ENCODE results near the gene PHOX2B.
A peak's percentile ranks its signal among the peaks of the same experiment; 100 is the strongest.

The PHOX2B gene

DNA sequence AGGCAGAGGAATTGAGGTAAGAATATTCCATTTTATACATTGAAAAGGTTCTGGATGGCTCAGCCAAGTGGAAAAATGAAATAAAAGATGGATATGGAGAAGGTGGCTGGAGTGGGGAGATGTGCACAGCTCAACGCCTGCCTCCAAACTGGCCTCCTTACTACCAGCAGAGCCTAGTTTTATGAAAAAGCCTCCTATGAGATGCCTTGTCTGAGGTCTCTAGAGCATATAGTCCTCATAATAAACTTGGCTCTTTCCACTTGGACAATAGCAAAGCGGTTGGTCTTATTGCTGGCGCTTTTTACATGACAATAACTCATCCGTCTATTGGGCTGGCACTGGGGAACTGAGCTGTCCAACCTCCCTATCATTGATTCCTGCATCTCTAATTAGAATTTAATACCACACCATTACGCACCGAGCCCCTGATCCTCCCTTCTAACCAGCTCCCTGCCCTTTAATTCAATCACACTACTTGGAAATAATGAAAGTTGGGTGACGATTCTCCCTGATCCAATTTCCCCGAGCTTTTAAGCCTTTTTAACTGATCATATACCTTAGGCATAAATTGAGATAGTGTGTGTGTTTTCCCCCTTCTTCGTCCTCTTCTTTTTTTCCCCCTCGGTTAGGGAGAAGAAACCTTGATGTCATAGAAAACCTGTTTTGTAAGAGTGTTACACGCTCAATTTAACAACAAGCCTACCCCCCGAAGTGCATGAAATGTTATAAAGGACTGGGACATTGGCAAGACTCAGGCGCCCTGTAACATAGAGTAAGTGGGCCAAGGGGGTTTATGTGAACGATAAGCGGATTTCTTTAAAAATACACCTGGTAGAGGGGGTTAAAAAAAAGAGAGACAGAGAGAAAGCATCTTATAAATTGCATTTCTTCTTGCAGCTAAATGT lies at the start of gene PHOX2B:
TSS of gene PHOX2B (minus strand) at position 155 of the 905 bp plus-strand sequence. CDS start at position 40, 115 bp downstream.
- DNase-seq, result no peak

- DNase-seq, result no peak
Measured at GRCh38 chr4:41797260-41797659, 48.7 kb upstream of the PHOX2B start.

- DNase-seq, result no peak
Measured at GRCh38 chr4:41796545-41797210, 48.2 kb upstream of the PHOX2B start.

GRCh38 chr4:41795796-41796385 lies 47.4 kb upstream of the PHOX2B start:
- DNase-seq, result no peak

DNA sequence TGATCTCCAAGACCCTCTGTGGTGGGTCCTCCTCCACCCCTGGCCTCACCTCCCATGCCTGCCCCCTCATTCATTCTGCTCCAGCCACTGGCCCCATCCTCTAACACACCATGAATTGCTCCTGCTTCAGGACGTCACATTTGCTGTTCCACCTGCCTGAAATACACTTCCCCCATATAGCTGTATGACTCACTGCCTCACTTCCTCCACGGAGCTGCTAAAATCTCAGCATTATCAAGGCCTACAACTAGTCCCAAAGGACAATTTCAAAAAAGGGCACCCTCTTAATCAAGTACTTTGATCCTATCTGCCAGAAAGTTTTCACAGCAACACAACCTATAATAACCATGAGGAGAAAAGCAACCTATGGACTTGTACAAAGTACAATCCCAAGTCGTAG lies 43.6 kb upstream of the PHOX2B start:
- DNase-seq, result no peak

DNA sequence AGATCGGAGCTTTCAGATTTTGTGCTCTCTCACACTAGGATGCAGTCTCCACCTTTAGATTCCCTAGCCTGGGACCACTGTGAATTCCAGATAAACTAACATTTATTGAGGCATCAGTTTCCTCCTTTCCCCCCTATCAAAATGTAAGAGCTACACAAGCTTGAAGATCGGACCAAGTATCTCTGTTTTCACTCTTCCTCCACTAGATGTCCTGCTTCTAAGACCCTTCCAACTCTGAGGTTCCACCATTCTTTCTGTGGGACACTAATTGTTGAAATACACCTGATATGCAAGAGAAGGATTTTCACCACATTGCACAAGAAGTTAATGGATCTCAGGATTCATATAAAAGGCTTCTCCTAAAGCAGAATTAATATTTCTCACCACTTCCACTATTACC lies 43.0 kb upstream of the PHOX2B start:
- DNase-seq, result no peak

- no peak for DNase-seq
Measured at GRCh38 chr4:41787931-41788330, 39.4 kb upstream of the PHOX2B start.

GRCh38 chr4:41785665-41786064 lies 37.1 kb upstream of the PHOX2B start:
- DNase-seq, result no peak

DNA sequence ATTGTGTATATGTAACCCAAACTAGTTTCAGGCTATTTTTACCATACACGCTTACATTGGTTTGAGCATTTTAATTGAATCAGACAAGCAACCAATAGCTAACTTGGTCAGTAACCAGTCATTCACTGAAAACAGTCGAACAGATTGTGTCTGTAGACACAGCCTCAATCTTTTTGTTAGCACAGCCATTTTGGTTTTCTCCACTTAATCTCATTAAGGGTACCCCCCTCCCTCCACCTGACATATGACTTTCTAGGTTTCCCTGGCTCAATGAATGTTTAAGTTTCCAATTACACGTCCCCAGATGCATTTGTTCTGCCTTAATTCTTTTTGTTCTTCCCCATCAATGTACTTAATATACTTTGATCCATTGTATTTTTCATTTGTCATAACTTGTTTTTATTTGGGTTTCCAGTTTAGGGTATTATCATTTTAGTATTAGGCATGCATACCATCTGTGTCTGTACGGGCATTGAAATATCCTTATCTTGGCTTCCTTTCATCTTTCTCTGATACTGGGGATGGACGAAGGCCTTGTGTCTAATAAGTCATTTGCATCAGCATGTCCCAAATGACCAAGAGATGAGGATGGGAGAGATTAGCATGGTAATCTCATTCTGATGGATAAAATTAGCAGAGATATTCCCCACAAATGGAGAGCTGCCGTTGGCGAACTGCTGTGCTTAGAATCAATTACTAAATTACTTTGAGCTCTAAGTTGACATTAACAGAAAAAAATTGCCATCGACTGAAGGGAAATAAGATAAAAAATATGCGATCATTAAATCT lies 35.9 kb upstream of the PHOX2B start:
- no peak for DNase-seq

DNA sequence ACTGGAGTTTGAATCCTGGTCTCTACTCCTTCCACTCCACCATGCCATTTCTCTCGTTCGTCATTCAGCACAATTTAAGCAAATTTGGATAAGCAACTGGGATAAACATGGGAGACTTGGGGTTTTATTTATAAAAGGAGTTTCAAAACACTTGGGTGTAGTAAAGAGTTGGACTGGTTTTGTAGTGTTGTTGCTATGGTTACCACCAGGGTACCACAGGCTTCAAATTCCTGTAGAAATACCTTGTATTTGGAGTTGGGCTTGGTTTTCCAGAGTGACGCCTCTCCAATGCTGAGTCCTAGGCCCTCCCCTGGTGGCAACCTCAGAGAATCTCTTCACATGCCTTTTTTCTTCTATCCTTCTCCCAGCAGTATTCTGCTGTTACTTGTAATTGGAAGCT lies 27.9 kb upstream of the PHOX2B start:
- no peak for DNase-seq

DNA sequence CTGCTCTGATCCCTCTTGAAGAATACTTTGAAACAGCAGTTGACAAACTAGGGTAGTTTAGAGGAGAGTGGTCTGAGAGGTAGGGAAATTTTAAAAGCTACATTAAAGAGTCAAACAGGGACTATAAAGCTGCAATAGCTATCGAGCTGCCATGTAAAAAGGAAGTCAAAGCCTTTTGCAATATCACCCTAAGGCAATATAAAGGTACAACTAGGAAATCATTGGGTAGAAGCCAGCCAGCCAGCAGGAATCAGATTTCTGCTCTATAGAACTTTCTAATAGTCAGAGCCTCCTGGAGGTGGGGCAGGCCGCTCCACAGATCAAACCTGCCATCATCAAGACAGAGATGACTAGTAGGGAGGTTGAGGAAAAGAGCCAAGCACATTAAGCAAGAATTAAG lies 15.2 kb upstream of the PHOX2B start:
- DNase-seq, result no peak

DNA sequence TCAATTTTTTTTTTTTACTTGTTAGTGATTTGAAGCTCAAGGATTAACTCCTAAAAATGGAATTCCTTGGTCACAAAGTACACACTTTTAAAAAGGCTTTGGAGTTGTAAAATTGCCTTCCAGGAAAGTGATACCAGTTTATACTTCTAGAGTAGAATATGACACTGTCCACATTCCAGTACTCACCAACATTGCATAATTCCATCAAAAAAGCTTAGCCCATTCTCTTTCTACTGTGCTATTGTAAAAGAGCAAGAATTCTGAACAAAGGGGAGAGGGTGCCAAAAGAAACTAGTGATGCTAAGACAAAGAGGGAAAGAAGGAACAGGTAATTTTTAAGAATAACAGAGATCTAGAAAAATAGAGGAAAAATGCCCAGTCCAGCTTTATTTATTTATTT lies 10.4 kb upstream of the PHOX2B start:
- no peak for DNase-seq

- DNase-seq, result no peak
Measured at GRCh38 chr4:41757521-41758156, 9.1 kb upstream of the PHOX2B start.

DNA sequence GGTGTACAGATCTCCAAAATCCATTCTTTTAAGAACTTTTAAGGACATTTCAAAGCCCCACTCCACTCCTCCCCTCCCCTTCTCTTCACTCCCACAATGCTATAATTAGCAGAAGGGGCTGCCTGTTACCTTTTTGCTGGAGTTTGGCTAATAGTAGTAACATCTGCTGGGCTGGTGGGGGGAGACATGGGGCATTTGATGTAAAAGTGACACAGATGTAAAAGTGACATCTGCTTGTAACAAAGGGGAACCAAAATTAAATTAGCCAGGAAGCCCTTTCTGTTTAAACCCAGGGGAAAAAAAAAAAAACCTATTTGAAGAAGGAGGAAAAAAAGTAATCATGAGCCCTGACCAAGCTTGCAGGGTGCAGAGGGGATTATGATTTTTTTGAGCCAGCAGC lies 5.4 kb upstream of the PHOX2B start:
- DNase-seq, result no peak

- no peak for DNase-seq
Measured at GRCh38 chr4:41752081-41752836, 3.7 kb upstream of the PHOX2B start.

DNA sequence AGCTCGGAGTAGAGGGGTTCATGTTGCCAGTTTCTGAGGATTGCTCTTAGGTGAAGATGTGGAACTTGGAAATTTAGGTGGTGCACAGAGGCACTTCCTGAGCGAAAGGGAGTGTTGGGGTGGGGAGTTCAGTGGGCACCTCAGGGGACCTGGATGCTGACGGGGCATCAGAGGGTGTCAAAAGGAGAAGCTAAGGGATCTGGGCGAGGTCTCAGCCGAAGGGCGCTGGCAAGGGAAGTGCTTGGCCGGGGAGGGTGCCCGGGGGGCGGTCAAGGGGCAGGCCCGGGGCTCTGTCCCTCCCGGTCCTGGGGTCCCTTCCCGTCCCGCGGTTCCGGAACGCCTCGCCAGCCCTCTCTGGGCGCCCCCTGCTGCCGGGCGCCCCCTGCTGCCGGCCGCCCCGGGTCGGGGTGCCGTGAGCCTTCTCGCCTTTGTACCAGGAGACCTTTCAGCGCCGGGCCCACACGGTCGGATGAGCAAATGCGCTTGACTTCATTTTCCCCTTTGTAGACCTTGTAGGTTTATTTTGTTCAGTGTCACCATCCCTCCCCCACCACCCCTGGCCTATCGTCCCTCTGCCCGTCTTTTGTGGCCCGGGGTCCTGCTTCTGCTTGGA lies 3.0 kb upstream of the PHOX2B start:
- DNase-seq, result peak; percentile 9

DNA sequence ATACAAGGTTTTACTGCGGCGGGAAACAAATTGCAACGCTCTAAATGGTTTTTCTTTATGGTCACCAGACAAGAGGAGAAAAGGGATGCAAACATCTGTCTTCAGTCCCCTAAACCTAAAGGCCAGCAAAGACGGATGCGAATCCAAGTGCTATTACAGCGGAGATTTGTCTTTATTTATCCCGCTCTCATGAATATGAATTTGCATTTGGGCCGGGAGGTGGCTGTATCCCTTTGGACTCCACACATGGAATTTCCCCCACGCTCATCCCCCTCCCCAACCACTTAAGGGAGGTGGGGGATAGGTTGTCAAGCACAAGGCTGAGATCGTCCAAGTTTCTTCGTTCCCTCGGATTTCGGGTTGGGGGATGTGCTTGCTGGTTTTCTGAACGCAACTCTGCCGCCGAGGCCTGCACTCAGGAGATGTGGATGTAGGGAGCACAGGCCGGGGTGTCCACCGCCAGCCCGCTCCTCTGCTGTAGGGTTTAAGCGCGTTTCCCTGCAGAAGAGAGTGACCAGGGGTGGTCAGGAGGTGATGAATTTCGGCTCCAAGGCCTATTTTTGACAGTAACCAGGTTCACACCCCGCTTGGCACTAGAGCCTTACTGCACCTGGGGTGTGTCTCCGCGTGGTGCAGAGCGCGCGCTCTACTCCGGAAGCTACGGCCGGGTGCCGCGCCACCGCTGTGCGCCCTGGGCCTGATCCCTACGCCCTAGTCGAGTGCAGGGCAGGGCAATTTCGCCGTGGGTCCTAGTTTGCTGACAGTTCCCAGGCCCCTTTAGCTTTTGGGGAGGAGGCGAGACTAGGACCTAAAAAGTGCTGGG lies 2.3 kb upstream of the PHOX2B start:
- no peak for DNase-seq

- no peak for DNase-seq
Measured at GRCh38 chr4:41750121-41750625, 1.6 kb upstream of the PHOX2B start.

DNA sequence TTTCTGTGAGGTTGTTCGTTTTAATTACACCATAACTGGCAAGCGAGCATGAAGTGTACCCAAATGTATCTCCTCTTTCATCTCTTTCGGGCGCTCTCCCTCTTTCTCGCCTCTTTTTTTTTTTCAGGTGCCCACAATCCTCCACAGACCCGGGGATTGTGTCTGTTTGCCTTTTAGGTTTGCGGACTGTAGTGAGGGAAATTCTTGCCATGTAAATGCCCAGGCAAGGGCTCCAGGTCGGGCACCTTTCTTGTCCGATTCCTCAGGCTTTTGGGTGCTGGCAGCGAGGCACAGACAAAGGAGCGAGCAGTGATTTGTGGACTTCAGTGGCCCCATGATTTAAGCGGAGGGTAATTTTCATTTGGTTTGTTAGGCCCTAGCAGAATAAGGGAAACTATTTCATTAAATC lies 1.1 kb upstream of the PHOX2B start:
- DNase-seq, result no peak

GRCh38 chr4:41748074-41748570 lies 403 bp downstream of the PHOX2B start:
- DNase-seq, result no peak
